WERI-Rb-1 (cell line): ENCODE measurements around the gene ENPP4.
"Not testable (repeated sequence)": the region's sequence is repeated elsewhere in the genome, so short reads cannot be mapped to it uniquely, and the experiment has no call there.

Experiments used
- DNase-seq: peaks from one replicate; pipeline ENCODE4 v3.0.0-alpha.2; 2020
- H3K27ac ChIP-seq: fragments of 250-450 bp; sonication (Bioruptor Pico); 2 replicates; pipeline ENCODE4 v1.5.1; 2020; ENCODE audit warnings: mild to moderate bottlenecking, moderate library complexity
- H3K27me3 ChIP-seq: fragments of 250-450 bp; sonication (Bioruptor Pico); 2 replicates; pipeline ENCODE4 v1.5.1; 2021; ENCODE audit warnings: mild to moderate bottlenecking, low read depth, moderate library complexity; ENCODE audit not compliant: insufficient read depth, severe bottlenecking
- H3K36me3 ChIP-seq: fragments of 250-450 bp; sonication (Bioruptor Pico); 2 replicates; pipeline ENCODE4 v1.5.1; 2020; ENCODE audit warnings: mild to moderate bottlenecking, moderate library complexity
- H3K4me3 ChIP-seq: 2 replicates; pipeline ENCODE4 v1.5.1; 2011; ENCODE audit warnings: low read depth, mild to moderate bottlenecking, control low read depth, low read length
- H3K9me3 ChIP-seq: fragments of 250-450 bp; sonication (Bioruptor Pico); 2 replicates; pipeline ENCODE4 v1.5.1; 2021; ENCODE audit warnings: mild to moderate bottlenecking, moderate library complexity; ENCODE audit not compliant: severe bottlenecking
- TF ChIP-seq, protein P1 (sequence below): IDR thresholded peaks from 2 replicates; pipeline ENCODE4 v1.5.1; 2011; ENCODE audit warnings: low read depth, mild to moderate bottlenecking, control low read depth, inconsistent platforms, low read length

Gene ENPP4

DNA sequence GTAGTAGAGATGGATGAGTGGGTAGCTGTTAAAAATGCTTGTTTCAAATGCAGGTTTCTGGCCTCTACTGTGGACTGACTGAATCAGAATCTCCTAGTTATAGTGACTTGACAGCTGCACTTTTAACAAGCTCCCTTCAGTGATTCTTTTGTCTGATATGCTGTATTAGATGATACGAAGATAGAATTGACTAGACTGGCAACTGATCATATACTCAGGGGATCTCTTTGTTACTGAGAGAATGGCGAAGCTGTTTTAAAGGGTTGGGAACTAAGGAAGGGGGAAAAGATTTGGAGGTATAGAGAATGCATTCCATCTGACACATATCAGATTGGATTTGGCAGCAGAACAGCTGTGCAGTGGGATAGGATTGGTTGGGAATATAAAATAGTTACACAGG lies 7.0 kb downstream of the ENPP4 start:
- TF ChIP-seq, protein P1, sequence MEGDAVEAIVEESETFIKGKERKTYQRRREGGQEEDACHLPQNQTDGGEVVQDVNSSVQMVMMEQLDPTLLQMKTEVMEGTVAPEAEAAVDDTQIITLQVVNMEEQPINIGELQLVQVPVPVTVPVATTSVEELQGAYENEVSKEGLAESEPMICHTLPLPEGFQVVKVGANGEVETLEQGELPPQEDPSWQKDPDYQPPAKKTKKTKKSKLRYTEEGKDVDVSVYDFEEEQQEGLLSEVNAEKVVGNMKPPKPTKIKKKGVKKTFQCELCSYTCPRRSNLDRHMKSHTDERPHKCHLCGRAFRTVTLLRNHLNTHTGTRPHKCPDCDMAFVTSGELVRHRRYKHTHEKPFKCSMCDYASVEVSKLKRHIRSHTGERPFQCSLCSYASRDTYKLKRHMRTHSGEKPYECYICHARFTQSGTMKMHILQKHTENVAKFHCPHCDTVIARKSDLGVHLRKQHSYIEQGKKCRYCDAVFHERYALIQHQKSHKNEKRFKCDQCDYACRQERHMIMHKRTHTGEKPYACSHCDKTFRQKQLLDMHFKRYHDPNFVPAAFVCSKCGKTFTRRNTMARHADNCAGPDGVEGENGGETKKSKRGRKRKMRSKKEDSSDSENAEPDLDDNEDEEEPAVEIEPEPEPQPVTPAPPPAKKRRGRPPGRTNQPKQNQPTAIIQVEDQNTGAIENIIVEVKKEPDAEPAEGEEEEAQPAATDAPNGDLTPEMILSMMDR = no peak
- no peak for DNase-seq
- no peaks in the 10 kb centered on the region for H3K9me3 ChIP-seq
- H3K4me3 ChIP-seq = no peak overlapping the region
- no peaks in the 10 kb centered on the region for H3K27me3 ChIP-seq
- H3K27ac ChIP-seq = no peak overlapping the region
- no peaks in the 10 kb centered on the region for H3K36me3 ChIP-seq

DNA sequence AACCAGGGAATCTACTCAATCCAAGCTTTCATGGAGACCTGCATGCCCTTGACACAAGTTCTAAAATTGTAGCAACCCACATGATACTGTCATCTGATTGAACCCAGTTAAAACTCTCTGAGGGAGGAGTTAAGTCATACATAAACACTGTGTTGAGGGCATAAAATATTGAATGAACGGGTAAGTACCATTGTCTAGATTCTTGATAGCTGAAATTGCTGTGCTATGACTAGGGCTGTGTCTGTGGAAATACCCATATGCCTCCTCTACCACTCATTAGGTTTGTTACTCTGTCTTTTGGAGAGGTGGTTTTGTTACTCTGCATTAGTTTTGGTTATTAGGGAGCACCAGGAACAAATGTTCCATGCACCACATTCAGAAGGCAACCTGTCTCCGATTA lies 7.6 kb downstream of the ENPP4 start:
- no peak overlapping the region for H3K27ac ChIP-seq
- no peaks in the 10 kb centered on the region for H3K27me3 ChIP-seq
- no peak for DNase-seq
- TF ChIP-seq, protein P1 = no peak
- H3K9me3 ChIP-seq = no peaks in the 10 kb centered on the region
- H3K4me3 ChIP-seq = no peak overlapping the region
- no peaks in the 10 kb centered on the region for H3K36me3 ChIP-seq

DNA sequence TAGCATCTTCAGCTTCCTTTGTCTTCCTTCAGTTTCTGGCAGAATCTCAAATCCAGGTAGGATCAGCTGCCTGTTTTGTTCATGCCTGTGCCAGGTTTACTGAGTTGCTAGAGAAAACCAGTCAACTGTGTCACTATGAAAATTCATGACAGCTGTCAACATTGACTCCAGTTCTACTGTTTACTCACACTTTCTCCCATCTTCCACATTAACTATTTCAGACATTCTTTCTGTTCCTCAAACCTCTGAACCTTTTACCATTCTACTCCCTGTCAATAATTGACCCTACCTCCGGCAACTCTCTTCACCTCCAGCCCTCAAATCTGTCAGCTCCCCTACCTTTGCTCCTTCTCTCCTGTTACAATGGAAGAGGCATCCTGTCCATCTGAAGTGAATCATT lies 8.5 kb downstream of the ENPP4 start:
- TF ChIP-seq, protein P1 = no peak
- no peaks in the 10 kb centered on the region for H3K27me3 ChIP-seq
- DNase-seq = no peak
- H3K27ac ChIP-seq = no peak overlapping the region
- no peaks in the 10 kb centered on the region for H3K9me3 ChIP-seq
- peaks cover 2% of the 10 kb centered on the region for H3K36me3 ChIP-seq
- H3K4me3 ChIP-seq = no peak overlapping the region

DNA sequence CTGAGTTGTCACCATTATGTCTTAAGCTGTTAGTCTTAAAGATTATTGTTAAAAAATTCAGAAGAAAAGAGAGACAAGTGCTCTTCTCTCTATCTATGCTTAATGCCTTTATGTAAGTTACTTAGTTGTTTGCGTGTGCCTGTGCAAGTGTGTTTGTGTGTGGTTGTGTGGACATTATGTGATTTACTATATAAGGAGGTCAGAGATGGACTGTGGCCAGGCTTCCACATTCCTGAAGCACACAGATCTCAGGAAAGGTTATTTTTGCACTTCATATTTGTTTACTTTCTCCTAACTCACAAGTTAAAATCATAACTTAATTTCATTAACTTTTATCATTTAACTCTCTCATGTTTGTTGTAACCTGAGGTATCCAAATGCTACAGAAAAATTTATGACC lies 14.5 kb downstream of the ENPP4 start:
- Histone ChIP-seq H3K36me3 (peaks cover 6% of the 10 kb centered on the region), H3K9me3 (no peaks in the 10 kb centered on the region), H3K27me3 (no peaks in the 10 kb centered on the region), H3K27ac (no peak overlapping the region), H3K4me3 (no peak overlapping the region)
- no peak for DNase-seq
- TF ChIP-seq, protein P1 = no peak

DNA sequence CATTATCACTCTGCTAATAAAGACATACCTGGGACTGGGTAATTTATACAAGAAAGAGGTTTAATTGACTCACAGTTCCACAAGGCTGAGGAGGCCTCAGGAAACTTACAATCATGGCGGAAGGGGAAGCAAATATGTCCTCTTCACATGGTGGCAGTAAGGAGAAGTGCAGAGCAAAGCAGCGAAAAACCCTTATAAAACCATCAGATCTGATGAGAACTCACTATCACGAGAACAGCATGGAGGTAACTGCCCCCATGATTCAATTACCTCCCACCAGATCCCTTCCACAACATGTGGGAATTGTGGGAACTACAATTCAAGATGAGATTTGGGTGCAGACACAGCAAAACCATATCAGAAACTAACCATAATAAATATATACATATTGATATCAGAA lies 19.3 kb downstream of the ENPP4 start:
- not testable (repeated sequence) for H3K27me3 ChIP-seq, DNase-seq, H3K27ac ChIP-seq, H3K36me3 ChIP-seq, H3K4me3 ChIP-seq, H3K9me3 ChIP-seq

DNA sequence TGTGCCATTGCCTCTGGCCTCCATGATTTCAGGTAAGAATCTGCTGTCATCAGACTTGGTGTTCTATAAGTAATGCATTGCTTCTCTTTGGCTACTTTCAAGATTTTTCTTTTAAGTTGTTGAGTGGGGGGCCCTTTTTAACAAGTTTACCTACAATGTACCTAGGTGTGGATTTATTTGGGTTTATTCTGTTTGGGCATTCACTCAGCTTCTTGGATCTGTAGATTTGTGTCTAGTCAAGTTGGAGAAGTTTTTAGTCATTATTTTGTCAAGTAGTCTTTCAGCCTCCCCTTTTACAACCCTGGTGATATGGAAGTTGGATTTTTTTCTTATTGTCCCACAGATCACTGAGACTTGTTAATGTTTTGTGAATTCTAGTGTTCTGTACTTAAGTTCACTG lies 26.9 kb downstream of the ENPP4 start:
- Histone ChIP-seq H3K9me3 (no peaks in the 10 kb centered on the region), H3K27ac (no peak overlapping the region), H3K4me3 (no peak overlapping the region), H3K27me3 (no peaks in the 10 kb centered on the region), H3K36me3 (peaks cover 12% of the 10 kb centered on the region)
- DNase-seq = no peak
- TF ChIP-seq, protein P1 = no peak

DNA sequence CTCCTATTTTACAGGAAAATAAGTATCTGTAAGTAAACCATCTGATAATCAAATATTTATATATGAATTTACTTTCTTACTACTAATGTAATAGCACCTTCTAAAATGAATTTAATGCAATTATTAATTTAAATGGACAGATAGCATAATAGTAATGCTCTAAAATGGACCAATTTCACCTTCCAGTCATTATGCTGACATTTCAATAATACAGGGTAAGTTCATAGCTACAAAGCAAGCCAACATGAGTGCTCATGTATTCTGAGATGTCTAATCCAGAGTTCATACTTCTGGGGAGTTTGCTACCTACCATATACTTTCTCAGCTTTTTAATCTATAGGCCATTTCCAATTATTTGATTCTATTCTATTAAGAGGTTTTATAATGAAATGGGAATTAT lies 29.4 kb downstream of the ENPP4 start:
- DNase-seq = no peak
- Histone ChIP-seq H3K4me3 (no peak overlapping the region), H3K27ac (no peak overlapping the region), H3K9me3 (no peaks in the 10 kb centered on the region), H3K36me3 (peaks cover 17% of the 10 kb centered on the region), H3K27me3 (no peaks in the 10 kb centered on the region)
- TF ChIP-seq, protein P1 = no peak
